K562 (cell line): ENCODE results near the gene VGF. TPM values are rescaled to one million over a fixed set of nuclear protein-coding genes. Genes with fewer than 3 reads are reported as not detected.

Source experiments
- BHLHE40 ChIP-seq: IDR thresholded peaks from 2 replicates; pipeline ENCODE4 v1.6.1; 2011; ENCODE audit warnings: low read length, improper control_type of control experiment
- NR4A1 ChIP-seq, 2 experiments: fragments of 250-450 bp in 1 of 2; fragments of 450-650 bp in 1 of 2; sonication (Bioruptor Pico) in 1 of 2; IDR thresholded peaks; 2 replicates each; pipeline versions ENCODE4 v1.4.0 to v1.6.1; 2016 to 2020; ENCODE audit warnings: mild to moderate bottlenecking in 2 of 2, missing compliant biosample characterization in 1 of 2, missing genetic modification characterization in 1 of 2, moderate library complexity in 1 of 2
- POLR3A ChIP-seq: IDR thresholded peaks from 2 replicates; pipeline ENCODE4 v1.6.1; 2011; ENCODE audit warnings: borderline replicate concordance, mild to moderate bottlenecking, moderate library complexity; ENCODE audit not compliant: insufficient read length, insufficient read depth; ENCODE audit errors: extremely low read depth
- WHSC1 ChIP-seq: IDR thresholded peaks from one replicate; pipeline ENCODE4 v1.6.1; 2012; ENCODE audit warnings: low read length, control low read depth, inconsistent platforms
- ZNF740 ChIP-seq, 3 experiments: fragments of 200-800 bp in 1 of 3; sonication (Bioruptor generic) in 1 of 3; sonication (generic) in 1 of 3; formaldehyde crosslinking in 1 of 3; IDR thresholded peaks; 2 replicates each; pipeline versions ENCODE4 v1.6.1 to v1.8.0; 2016 to 2022; ENCODE audit warnings: mild to moderate bottlenecking in 2 of 3, missing compliant biosample characterization in 2 of 3, missing genetic modification characterization in 2 of 3, missing genetic modification reagents in 1 of 3
- polyA plus RNA-seq, 8 experiments: library from polyadenylated mRNA; depleted of rRNA in 4 of 8; stranded (reverse) in 5 of 8; unstranded in 3 of 8; fragments of >200 nt; fragmentation: Nextera tagmentation in 2 of 8; fragmentation: Illumina TruSeq in 1 of 8; extraction: Ambion mirVana in 2 of 8; extraction: Trizol in 1 of 8; gene quantifications; 2 replicates each; pipeline versions ENCODE4 v1.2.1 to v1.2.3, GENCODE V29; 2011 to 2014; ENCODE audit warnings: inconsistent platforms in 1 of 8, missing spikeins in 1 of 8
- total RNA-seq, 7 experiments: library from RNA; depleted of rRNA in 6 of 7; stranded (reverse); fragments of >200 nt in 6 of 7; fragmentation: Illumina TruSeq in 2 of 7; extraction: Trizol in 2 of 7; gene quantifications; 2 replicates each; pipeline versions ENCODE4 v1.2.1 to v1.2.3, GENCODE V29; 2011 to 2021; ENCODE audit warnings: low replicate concordance in 1 of 7
- TF ChIP-seq, protein P1 (sequence below): fragments of 250-450 bp; sonication (Bioruptor Pico); IDR thresholded peaks from 2 replicates; pipeline ENCODE4 v1.9.0; 2021; ENCODE audit warnings: mild to moderate bottlenecking
- TF ChIP-seq, protein P2 (sequence below): fragments of 250-450 bp; sonication (Bioruptor Pico); IDR thresholded peaks from 2 replicates; pipeline ENCODE4 v1.8.0; 2022; ENCODE audit warnings: inconsistent platforms

Gene VGF
- total and polyA plus RNA-seq, 9 of the 15 experiments (the other 6 are each of a cell fraction or from before 2014, with no cell fraction given) = 0.03 to 5.7 (median 0.34) TPM

DNA sequence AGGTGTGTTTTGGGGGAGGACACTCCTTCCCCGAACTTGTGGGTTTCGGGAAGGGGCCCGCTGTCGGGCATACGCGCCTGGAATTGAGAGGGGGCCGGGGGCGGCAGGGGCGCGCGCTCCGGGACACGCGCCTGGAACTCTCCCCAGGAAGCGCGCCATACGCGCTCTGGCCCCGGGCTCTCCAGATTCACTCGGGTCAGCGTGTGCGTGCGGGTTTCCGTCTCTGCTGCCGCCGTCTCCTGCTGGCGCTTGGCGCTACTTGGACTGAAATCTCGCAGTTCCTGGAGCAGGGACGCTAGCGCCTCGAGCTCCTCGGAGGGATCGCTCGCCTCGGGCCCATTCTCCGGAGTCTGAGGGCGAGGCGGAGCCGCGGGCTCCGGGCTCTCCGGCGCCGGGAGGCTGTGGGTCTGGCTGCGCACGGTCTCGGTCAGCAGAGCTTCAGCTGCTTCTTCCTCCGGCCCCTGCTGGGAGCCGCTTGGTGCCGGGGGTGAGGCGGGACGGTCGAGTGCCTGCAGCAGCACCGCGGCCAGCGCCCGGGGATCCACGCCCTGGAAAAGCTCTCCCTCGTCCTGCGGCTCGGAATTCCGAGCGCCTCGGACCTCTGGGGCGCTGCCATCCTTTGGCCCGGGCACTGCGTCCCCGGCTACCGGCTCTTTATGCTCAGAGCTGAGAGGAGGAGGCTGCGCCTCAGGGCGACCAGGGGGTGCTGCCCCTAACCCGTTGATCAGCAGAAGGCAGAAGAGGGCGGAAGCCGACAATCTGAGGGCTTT, 1.1 kb downstream of the VGF start (continued):
- TF ChIP-seq NR4A1 (CRISPR knock-in tag; IDR thresholded peaks at IDR 0.05) (no peak), NR4A1 (tag; IDR thresholded peaks at IDR 0.05) (no peak), WHSC1 (no peak), POLR3A (no peak), BHLHE40 (no peak), ZNF740 (CRISPR knock-in tag; IDR thresholded peaks at IDR 0.05) (no peak), ZNF740 (tag; IDR thresholded peaks at IDR 0.05) (no peak)
- TF ChIP-seq, protein P1, sequence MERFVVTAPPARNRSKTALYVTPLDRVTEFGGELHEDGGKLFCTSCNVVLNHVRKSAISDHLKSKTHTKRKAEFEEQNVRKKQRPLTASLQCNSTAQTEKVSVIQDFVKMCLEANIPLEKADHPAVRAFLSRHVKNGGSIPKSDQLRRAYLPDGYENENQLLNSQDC (CRISPR knock-in tag) = no peak
- TF ChIP-seq, protein P2, sequence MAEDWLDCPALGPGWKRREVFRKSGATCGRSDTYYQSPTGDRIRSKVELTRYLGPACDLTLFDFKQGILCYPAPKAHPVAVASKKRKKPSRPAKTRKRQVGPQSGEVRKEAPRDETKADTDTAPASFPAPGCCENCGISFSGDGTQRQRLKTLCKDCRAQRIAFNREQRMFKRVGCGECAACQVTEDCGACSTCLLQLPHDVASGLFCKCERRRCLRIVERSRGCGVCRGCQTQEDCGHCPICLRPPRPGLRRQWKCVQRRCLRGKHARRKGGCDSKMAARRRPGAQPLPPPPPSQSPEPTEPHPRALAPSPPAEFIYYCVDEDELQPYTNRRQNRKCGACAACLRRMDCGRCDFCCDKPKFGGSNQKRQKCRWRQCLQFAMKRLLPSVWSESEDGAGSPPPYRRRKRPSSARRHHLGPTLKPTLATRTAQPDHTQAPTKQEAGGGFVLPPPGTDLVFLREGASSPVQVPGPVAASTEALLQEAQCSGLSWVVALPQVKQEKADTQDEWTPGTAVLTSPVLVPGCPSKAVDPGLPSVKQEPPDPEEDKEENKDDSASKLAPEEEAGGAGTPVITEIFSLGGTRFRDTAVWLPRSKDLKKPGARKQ (CRISPR knock-in tag) = no peak
